ENCODE data around the gene MAPKAPK2.

Gene MAPKAPK2

DNA sequence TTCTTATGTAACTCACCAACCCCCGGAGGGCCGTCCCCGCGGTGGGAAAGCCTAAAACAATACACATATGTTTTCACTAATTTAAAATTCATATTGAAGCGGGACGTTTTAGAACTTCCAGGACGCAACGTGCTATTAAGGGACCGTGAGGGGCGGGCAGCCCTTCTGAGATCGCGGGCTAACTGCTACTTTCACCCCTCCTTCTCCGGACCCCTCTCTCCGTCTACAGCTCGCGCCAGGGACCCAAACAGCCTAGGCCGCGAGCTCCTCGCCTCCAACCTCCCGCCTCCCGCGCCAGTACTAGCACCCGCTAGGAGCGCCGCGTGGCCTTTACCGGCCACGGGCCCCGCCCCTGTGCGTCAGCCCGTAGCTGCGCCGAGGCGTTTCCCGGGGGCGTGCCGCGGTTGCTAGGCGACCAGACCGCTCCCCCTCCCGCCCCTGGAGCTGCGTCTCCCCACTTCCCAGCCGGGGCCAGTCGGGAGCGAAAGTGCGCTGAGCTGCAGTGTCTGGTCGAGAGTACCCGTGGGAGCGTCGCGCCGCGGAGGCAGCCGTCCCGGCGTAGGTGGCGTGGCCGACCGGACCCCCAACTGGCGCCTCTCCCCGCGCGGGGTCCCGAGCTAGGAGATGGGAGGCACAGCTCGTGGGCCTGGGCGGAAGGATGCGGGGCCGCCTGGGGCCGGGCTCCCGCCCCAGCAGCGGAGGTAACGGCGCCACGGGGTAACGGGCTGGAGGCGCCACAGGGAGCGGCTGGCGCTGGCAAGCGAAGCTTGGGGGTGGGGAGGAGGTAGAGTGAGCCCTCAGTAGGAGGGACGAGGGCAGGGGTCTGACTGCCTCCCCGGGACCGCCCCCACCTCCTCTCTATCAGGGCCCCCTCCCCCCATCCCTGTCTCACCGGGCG, 49.4 kb upstream of the MAPKAPK2 start, which contains the start of gene DYRK3 (continued):
- TF ChIP-seq, protein P1, sequence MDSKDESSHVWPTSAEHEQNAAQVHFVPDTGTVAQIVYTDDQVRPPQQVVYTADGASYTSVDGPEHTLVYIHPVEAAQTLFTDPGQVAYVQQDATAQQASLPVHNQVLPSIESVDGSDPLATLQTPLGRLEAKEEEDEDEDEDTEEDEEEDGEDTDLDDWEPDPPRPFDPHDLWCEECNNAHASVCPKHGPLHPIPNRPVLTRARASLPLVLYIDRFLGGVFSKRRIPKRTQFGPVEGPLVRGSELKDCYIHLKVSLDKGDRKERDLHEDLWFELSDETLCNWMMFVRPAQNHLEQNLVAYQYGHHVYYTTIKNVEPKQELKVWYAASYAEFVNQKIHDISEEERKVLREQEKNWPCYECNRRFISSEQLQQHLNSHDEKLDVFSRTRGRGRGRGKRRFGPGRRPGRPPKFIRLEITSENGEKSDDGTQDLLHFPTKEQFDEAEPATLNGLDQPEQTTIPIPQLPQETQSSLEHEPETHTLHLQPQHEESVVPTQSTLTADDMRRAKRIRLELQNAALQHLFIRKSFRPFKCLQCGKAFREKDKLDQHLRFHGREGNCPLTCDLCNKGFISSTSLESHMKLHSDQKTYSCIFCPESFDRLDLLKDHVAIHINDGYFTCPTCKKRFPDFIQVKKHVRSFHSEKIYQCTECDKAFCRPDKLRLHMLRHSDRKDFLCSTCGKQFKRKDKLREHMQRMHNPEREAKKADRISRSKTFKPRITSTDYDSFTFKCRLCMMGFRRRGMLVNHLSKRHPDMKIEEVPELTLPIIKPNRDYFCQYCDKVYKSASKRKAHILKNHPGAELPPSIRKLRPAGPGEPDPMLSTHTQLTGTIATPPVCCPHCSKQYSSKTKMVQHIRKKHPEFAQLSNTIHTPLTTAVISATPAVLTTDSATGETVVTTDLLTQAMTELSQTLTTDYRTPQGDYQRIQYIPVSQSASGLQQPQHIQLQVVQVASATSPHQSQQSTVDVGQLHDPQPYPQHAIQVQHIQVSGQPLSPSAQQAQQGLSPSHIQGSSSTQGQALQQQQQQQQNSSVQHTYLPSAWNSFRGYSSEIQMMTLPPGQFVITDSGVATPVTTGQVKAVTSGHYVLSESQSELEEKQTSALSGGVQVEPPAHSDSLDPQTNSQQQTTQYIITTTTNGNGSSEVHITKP (tag by site-specific recombination; IDR thresholded peaks at IDR 0.05): peak; percentile 57
- TF ChIP-seq ZNF416 (tag by site-specific recombination; IDR thresholded peaks at IDR 0.05) (no peak), ZNF830 (tag by site-specific recombination; IDR thresholded peaks at IDR 0.05; ENCODE audit: low read depth) (no peak), ZBTB21 (tag by site-specific recombination; IDR thresholded peaks at IDR 0.05) (no peak), FEZF1 (tag by site-specific recombination; IDR thresholded peaks at IDR 0.05) (no peak), PRDM1 (tag by site-specific recombination; IDR thresholded peaks at IDR 0.05) (peak; percentile 71), REPIN1 (tag by site-specific recombination; IDR thresholded peaks at IDR 0.05; ENCODE audit: low read depth) (no peak), ZNF677 (tag by site-specific recombination; IDR thresholded peaks at IDR 0.05) (no peak), ZNF610 (tag by site-specific recombination; IDR thresholded peaks at IDR 0.05; ENCODE audit: borderline replicate concordance) (peak; percentile 91), ZNF629 (tag by site-specific recombination; IDR thresholded peaks at IDR 0.05) (peak; percentile 37; the same call in 1 of the 2 replicates), HOXD13 (CRISPR knock-in tag; IDR thresholded peaks at IDR 0.05; ENCODE audit: borderline replicate concordance) (no peak), ZNF302 (tag by site-specific recombination; IDR thresholded peaks at IDR 0.05; ENCODE audit: low read depth) (no peak), ZXDB (tag by site-specific recombination; IDR thresholded peaks at IDR 0.05) (peak; percentile 96), ZNF2 (tag by site-specific recombination; IDR thresholded peaks at IDR 0.05) (peak; percentile 92), MYNN (tag by site-specific recombination; IDR thresholded peaks at IDR 0.05; ENCODE audit: borderline replicate concordance) (peak; percentile 74), YY2 (tag by site-specific recombination; IDR thresholded peaks at IDR 0.05) (no peak), ZNF544 (tag by site-specific recombination; IDR thresholded peaks at IDR 0.05) (no peak), ZNF529 (tag by site-specific recombination; IDR thresholded peaks at IDR 0.05; ENCODE audit: insufficient replicate concordance) (no peak), ZBTB48 (tag by site-specific recombination; IDR thresholded peaks at IDR 0.05) (peak; percentile 68; the same call in 1 of the 2 replicates), BCL11B (tag by site-specific recombination; IDR thresholded peaks at IDR 0.05; ENCODE audit: low read depth) (no peak), ZNF138 (tag by site-specific recombination; IDR thresholded peaks at IDR 0.05; ENCODE audit: borderline replicate concordance) (no peak), ZNF658 (tag by site-specific recombination; IDR thresholded peaks at IDR 0.05) (no peak), GLIS1 (tag by site-specific recombination; IDR thresholded peaks at IDR 0.05) (peak; percentile 88)
- TF ChIP-seq, protein P2, sequence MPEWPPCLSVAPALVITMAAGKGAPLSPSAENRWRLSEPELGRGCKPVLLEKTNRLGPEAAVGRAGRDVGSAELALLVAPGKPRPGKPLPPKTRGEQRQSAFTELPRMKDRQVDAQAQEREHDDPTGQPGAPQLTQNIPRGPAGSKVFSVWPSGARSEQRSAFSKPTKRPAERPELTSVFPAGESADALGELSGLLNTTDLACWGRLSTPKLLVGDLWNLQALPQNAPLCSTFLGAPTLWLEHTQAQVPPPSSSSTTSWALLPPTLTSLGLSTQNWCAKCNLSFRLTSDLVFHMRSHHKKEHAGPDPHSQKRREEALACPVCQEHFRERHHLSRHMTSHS (tag by site-specific recombination; IDR thresholded peaks at IDR 0.05): no peak
- TF ChIP-seq, protein P3, sequence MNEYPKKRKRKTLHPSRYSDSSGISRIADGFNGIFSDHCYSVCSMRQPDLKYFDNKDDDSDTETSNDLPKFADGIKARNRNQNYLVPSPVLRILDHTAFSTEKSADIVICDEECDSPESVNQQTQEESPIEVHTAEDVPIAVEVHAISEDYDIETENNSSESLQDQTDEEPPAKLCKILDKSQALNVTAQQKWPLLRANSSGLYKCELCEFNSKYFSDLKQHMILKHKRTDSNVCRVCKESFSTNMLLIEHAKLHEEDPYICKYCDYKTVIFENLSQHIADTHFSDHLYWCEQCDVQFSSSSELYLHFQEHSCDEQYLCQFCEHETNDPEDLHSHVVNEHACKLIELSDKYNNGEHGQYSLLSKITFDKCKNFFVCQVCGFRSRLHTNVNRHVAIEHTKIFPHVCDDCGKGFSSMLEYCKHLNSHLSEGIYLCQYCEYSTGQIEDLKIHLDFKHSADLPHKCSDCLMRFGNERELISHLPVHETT (tag by site-specific recombination; IDR thresholded peaks at IDR 0.05): no peak
- TF ChIP-seq, protein P4, sequence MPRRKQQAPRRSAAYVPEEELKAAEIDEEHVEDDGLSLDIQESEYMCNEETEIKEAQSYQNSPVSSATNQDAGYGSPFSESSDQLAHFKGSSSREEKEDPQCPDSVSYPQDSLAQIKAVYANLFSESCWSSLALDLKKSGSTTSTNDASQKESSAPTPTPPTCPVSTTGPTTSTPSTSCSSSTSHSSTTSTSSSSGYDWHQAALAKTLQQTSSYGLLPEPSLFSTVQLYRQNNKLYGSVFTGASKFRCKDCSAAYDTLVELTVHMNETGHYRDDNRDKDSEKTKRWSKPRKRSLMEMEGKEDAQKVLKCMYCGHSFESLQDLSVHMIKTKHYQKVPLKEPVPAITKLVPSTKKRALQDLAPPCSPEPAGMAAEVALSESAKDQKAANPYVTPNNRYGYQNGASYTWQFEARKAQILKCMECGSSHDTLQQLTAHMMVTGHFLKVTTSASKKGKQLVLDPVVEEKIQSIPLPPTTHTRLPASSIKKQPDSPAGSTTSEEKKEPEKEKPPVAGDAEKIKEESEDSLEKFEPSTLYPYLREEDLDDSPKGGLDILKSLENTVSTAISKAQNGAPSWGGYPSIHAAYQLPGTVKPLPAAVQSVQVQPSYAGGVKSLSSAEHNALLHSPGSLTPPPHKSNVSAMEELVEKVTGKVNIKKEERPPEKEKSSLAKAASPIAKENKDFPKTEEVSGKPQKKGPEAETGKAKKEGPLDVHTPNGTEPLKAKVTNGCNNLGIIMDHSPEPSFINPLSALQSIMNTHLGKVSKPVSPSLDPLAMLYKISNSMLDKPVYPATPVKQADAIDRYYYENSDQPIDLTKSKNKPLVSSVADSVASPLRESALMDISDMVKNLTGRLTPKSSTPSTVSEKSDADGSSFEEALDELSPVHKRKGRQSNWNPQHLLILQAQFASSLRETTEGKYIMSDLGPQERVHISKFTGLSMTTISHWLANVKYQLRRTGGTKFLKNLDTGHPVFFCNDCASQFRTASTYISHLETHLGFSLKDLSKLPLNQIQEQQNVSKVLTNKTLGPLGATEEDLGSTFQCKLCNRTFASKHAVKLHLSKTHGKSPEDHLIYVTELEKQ (tag by site-specific recombination; IDR thresholded peaks at IDR 0.05; ENCODE audit: borderline replicate concordance): no peak
- TF ChIP-seq, protein P5, sequence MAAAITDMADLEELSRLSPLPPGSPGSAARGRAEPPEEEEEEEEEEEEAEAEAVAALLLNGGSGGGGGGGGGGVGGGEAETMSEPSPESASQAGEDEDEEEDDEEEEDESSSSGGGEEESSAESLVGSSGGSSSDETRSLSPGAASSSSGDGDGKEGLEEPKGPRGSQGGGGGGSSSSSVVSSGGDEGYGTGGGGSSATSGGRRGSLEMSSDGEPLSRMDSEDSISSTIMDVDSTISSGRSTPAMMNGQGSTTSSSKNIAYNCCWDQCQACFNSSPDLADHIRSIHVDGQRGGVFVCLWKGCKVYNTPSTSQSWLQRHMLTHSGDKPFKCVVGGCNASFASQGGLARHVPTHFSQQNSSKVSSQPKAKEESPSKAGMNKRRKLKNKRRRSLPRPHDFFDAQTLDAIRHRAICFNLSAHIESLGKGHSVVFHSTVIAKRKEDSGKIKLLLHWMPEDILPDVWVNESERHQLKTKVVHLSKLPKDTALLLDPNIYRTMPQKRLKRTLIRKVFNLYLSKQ (tag by site-specific recombination; IDR thresholded peaks at IDR 0.05; ENCODE audit: borderline replicate concordance): no peak

All from HEK293 (cell line).